Stimulated activated CD8-positive, alpha-beta memory T cell treated with anti-CD3 and anti-CD28 coated beads, Interleukin-15, amount 100 ng/mL, for 1 hour (primary cell): ENCODE data around the gene OLAH.
A peak's percentile ranks its signal among the peaks of the same experiment; 100 is the strongest.

Source experiments
- DNase-seq: peaks from one replicate; pipeline ENCODE4 v3.0.0-alpha.2; 2020; ENCODE audit warnings: low read depth

Gene OLAH

DNA sequence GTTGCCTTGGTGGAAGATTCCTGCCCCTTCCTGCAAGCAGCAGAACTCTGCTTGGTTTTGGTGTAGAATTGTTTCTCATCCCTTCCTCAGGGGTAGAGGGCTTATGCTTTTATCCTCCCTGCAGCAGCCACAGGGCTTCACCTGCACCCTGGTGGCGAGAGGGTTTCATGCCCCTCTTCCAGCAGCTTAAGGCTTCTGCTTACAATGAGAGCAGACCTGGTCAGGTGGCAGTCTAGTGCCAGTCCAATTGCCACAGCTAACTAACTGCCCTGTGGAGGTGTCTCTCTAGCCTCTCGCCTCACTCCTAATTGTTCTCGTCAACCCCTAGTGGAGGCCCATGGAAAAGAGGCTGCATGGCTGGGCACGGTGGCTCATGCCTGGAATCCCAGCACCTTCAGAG, 25.5 kb downstream of the OLAH start:
- DNase-seq = no peak

DNA sequence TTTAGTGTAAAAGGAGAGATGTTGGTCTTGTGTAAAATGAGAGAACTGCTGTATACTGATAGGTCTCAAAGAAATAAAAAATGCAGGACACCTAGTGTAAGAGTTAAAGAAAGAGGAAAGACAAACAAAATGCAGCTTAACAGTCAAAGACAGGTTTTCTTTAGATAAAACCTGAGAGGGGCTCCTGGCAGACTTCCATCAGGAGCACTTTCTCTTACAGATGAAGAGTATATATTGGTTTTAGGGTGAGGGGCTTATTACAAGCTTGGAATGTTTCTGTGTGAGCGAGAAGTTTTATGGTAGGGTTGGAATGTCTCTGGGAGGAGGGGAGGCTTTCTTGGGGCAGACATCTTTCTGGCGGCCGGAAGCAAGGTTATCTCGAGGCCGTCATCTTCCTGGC, 28.6 kb downstream of the OLAH start:
- DNase-seq = no peak

DNA sequence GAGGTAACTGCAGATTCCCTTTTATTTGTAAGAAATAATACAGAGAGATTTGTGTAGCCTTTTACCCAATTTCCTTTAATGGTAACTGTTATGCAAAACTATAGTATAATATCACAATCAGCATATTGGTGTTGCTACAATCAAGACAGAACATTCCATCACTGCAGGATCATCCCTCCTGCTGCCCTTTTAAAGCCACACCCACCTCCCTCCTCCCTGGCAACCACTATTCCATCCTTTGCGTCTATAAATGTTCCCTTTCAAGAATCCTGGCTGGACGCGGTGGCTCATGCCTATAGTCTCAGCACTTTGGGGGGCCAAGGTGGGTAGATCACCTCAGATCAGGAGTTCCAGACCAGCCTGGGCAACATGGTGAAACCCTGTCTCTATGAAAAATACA, 31.7 kb downstream of the OLAH start:
- no peak for DNase-seq

DNA sequence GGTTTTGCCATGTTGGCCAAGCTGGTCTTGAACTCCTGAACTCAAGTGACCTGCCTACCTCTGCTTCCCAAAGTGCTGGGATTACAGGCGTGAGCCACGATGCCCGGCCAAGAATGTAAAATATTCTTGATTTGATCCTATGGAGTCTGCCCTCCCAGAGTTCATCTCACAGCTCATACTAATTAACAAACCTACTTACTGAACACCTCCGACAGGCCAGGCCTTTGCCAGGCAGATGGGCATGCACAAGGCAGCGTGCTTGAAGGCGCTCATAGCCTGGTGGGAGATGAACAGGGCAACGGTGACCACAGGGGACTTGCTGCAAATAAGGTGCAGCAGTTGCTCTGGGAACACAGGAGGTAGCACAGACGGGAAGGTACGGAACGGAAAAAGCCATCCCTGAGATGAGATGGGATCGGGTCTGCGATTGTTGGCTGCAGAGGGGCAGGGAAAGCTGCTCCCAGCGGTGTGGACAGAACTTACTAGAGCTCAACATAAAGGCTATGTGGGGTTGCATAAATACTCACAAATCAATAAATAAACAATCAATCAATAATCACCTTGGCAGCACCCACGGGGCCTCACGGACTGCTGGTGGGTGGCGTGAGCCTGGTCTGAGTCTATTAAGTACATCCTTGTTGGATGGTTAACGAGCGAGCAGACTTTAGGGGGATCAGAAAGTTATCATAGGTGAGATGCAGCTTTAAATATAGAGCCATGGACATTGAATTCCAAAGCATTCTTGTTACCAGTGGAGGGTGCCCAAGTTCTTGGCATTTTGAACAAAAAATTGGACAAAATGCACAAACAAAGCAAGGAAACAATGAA, 40.1 kb downstream of the OLAH start:
- DNase-seq = no peak

DNA sequence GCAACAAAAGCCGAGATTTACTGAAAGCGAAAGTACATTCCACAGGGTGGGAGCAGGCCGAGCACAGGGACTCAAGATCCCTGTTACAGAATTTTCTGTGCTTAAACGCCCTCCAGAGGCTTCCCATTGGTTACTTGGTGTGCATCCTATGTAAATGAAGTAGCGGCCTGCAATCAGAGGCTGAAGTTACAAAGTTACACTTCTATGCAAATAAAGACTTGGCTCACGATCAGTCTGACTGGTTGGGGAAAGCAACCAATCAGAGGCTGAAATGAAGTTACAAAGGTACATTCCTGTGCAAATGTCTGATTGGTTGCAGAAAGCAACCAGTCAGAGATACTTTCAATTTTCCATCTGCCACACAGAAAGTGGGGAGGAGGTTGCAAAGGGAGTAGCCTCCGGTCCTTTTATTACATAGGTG, 40.8 kb downstream of the OLAH start:
- no peak for DNase-seq

DNA sequence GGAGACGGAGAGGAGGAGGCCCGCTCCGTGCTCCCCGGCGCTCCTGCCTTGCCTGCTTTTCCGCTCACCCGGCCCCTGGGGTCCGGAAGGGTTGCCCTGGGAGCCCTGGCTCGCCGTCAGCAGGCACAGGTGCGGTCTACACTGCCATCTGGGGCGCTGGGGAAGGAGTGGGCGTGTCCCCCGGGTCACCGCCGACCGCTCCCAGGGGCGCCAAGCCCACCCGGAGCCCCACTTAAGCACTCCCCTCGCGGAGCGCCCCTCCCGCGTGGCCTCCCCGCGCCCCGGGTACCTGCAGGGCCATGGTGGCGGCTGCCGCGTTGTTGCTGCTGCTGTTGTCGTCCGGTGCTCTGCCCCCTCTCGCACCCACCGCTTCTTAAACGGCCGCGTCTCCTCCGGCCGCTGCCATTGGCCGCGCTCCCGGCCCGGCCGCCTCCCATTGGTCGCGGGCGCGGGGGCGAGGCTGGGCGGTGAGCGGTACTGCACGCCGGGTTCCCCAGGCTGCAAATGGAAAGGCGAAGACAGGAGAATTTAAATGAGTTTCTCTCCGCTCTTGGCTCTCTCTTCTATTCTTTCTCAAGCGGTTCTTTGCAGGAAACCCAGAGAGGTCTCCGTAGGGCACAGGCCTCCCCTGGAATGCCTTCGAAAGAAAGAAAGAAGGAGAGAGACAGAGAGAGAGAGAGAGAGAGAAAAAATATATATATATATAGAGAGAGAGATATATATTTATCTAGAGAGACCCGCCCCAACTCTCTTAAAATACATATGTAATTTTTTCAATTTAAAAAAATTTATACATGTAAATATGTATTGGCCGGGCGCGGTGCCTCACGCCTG, 44.9 kb downstream of the OLAH start, which contains the start of gene ACBD7:
TSS of gene ACBD7 (minus strand) at position 349 of the 834 bp plus-strand sequence. CDS start at position 301, 48 bp downstream.
- DNase-seq = peak; percentile 49

DNA sequence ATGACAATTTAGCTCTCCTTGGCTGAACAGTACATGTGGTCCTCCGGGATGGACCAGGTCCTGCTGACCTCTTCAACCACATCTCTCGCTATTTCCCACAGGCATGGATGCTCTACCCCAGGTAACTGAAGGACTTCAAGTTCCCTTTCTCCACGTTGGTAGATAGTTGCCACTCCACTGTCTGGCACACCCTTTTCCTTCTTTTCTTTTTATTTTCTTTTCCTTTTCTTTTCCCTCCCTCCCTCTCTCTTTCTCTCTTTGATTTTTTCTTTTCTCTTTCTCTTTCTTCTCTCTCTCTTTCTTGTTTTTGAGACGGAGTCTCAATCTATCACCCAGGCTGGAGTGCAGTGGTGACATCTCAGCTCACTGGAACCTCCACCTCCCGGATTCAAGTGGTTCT, 47.7 kb downstream of the OLAH start:
- DNase-seq = no peak

DNA sequence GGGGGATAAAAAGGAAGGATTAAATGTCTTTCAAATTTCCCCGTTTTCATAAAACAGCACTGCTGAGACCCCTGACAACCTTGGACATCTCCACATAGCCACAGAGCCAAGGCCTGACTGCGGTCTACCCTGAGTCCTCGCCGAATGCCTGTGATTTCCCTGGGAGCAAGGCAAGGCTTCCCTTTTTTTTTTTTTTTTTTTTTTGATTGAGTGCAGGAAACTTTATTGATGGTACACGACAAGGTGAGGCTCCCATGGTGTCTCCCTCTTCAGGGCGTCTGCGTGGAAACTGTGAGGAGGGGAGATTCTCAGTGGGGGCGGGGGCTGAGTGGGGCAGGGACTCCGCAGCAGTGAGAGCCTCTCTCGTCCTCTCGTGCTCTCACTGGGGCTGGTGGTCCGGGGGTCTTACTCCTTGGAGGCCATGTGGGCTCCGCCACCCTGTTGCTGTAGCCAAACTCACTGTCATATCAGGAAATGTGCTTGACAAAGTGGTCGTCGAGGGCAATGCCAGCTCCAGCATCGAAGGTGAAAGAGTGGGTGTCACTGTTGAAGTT, 49.2 kb downstream of the OLAH start:
- no peak for DNase-seq

DNA sequence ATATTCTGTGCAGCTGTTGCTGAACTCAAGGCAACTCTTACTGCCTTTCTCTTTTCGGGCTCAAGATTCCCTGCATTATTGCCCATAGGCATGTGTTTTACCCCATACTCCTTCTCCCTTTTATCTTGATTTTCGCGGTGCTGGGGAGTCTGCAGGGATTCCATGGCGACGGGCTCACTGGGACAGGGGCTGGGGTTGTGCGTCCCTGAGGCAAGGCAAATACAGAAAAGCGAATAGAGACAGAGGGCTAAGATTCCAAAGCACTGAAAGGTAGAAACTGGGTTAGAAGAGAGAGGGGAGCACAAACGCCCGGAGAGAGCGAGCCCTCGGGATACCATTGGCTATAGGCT, 52.9 kb downstream of the OLAH start:
- DNase-seq = no peak

DNA sequence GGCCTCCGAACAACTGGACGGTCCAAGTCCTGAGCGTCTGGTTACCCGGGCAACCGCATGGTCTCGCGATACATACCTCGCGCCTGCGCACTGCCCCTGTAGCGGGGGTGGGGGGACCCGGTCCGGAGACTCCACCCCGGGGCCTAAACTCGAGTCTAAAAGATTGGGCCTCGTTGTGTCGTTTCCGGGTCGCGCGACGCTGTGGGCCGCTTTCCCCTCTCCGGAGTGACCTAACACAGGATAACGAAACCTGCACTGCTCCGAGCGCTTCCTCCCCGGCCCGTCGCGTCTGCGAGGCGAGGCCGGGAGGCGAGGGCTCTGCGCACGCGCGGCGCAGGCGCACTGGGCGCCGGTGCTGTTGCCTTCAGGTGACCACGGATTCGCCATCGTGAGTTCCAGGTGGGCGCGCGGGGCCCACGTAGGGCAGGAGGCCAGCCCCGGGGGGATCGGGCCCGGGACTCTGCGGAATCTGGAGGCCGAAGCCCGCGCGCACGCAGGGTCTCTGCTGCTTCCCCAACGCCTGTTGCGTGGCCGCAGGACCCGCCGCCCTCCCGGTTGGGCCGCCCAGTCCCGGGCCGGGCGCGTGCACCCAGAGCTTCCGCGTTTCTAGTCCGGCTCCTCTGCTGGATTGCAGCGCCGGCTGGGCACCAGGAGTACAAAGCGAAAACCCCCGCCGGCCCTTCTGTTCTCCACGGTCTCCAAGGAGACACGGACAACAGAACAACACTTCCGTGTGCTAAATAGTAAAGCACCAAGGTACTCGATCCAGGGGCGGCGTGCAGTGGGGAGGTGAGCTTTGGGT, 53.5 kb downstream of the OLAH start, which contains the start of gene RPP38:
TSS of gene RPP38 (plus strand) at position 345 of the 802 bp plus-strand sequence. CDS start 5,960 bp downstream, outside the sequence.
- DNase-seq = peak; percentile 93

DNA sequence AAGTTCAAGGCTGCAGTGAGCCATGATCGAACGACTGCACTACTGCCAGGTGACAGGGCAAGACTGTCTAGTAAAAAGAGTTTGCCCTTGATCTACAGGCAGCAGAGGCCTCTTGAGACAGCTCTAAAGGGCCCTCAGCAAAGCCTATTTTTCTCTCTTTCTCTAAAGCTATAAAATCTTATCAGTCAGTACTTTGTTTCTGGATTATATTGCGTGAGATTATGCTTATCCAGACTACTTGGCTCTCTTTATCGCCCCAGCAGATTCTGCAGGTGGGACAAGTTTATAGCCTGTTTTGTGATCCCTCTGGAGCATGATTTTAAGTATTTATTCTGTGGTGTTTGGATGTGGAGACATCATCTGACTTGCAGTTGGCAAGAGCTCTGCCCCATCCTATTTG, 56.1 kb downstream of the OLAH start:
- no peak for DNase-seq

DNA sequence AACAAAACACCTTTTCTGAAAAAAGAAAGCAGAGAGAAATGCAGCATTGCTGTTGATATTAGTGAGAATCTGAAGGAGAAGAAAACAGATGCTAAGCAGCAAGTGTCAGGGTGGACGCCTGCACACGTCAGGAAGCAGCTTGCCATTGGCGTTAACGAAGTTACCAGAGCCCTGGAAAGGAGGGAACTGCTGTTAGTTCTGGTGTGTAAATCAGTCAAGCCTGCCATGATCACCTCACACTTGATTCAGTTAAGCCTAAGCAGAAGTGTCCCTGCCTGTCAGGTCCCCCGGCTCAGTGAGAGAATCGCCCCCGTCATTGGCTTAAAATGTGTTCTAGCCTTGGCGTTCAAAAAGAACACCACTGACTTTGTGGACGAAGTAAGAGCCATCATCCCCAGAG, 59.8 kb downstream of the OLAH start:
- DNase-seq = no peak

DNA sequence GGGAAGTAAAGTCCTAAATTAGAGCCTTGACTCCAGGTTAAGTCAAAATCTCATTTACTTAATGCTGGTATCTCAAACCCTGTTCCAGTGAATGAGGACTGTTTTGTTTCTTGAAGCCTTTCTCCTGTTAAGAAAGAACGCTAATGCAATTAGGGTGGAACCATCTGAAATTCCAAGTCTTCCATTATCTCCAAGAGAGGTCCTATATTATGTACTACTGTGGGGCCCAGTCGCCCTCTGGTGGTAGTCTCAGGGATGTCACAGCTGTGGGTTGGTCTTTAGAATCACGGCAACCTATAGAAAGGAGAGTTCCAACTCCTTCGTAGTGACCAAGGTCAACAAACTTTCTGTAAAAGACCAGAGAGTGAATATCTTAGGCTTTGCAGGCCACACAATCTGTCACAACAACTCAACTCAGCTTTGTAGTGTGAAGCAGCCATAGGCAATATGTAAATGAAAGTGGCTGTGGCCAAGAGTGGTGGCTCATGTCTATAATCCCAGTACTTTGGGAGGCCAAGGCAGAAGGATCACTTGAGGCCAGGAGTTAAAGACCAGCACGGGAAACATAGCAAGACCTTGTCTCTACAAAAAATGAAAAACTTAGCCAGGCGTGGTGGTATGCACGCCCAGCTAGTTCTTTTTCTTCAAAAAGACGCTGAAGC, 62.7 kb downstream of the OLAH start:
- peak; percentile 52 for DNase-seq

DNA sequence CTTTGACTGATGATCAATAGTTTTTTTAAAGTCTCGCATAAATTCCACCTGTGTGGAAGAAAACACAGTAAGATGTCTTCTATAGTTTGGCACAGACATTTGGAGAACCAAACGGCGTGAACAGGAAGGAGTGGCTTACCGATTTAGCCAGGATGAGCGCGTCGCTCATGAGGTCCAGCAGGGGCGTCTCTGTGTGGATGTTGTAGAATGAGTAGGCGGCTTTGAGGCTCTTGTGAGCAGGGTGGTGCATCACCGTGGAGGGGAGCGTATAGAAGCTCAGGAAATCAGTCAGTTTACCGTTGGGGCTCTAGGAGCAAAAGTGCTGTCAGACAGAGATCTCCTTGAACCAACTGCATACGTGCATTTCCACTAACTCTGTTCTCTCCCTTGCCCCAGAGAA, 68.9 kb downstream of the OLAH start:
- DNase-seq = no peak

DNA sequence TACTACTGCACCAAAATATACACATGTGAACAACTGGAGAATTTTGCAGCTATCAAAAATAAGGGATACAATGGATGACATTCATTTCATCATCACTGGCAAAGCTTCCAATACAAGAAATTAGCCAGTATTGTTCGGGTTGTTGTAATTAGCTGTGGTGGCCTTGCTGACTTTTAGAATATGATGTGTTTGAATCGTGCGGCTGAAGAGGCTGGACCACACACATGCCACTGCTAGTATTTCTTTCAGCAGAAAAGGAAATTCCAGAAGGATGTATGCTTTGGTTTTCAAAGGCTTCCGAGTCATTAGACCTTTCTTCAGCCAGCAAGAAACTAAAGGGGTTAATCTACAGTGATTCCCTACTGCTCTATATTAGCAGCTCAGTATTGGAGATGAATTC, 70.0 kb downstream of the OLAH start:
- no peak for DNase-seq

DNA sequence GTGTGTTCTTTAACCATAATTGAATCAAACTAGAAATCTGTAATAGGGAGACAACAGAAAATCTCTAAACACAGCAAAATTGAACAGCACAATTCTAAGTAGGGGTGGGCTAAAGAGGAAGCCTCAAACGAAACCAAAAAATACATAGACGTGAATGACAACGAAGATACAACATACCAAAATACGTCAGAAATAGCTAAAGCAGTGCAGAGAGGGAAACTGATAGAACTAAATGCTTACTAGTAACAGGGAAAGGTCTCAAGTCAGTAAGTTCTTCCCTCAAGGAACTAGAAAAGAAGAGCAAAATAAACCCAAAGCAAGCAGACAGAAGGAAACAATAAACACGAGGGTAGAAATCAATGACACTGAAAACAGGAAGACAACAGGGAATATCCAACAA, 72.5 kb downstream of the OLAH start:
- no peak for DNase-seq

DNA sequence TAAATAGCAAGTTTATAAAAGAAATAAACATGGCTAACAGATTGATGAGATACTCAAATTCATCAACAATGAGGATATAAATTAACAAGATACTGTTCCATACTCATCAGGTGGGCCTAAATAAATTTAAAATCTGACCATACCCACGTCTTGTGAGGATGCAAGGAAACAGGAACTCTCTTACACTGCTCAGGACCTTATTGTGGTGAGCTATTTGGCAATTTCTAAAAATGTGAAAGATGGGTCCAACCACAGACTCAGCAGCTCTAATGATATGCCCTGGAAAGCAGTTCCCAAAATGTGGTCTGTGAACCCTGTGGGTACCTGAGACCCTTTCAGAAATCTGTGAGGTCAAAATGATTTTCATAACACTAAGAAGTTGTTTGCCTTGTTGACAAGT, 74.9 kb downstream of the OLAH start:
- DNase-seq = no peak

DNA sequence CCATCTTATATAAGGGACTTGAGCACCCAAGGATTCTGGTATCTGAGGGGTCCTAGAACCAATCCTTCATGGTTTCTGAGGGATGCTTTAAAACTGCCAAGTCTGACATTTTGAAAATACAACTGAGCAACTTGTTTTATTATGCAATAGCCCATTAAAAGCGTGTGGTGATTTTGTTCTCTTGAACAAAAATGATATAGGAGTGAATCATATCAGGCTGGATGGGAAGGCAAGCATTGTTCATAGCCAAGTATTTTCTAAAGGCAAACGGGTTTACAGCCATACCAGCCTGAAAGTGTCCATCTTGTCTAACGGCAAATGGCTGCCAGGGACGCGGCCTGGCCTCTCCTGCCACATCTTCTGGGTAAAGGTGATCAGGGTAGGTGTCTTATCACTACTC, 76.8 kb downstream of the OLAH start:
- DNase-seq = no peak

DNA sequence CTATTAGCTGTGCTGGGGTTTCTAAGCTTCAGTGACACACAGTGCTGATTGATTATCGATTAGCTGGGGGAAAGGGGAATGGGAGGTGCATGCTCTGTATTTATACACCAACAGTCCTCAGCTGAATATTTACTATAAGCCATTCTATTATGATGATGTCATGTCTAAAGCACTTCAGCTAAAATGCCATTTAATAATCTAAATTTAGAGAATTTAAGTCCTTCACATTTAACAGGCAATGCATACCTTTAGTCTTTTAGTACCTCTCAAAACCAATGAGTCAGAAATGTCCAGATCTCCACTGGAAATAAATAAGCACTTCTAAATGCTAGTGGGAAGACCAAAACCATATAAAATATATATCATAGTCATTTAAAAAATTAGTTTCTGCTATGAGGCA, 78.0 kb downstream of the OLAH start:
- no peak for DNase-seq

DNA sequence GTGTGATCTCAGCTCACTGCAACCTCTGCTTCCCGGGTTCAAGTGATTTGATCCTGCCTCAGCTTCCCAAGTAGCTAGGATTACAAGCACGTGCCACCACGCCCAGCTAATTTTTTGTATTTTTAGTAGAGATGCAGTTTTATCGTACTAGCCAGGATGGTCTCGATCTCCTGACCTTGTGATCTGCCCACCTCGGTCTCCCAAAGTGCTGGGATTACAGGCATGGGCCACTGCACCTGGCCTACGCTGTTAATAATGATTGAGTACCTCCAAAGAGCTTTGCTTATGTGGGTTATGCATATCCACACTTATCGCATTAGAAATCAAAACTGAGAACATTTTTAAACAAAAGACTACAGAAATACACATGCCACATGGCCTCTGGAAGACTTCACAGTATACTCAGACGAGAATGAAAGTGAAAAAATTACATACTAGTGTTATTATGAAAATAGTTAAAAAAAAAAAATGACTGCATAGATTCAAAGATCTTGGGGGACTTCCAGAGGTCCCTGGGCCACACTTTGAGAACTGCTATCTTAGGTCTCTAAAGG, 78.8 kb downstream of the OLAH start:
- no peak for DNase-seq
